VCaP (cell line): ENCODE data around the gene TBC1D4.

Experiments
- H3K27ac ChIP-seq: fragments of 450-650 bp; 2 replicates; pipeline ENCODE4 v1.5.1; 2017
- CTCF ChIP-seq: fragments of 450-650 bp; conservative IDR thresholded peaks from 2 replicates; pipeline ENCODE4 v1.5.1; 2017; ENCODE audit warnings: mild to moderate bottlenecking, moderate library complexity

TBC1D4 gene

GRCh38 chr13:75402787-75403186 is 79.2 kb downstream of the TBC1D4 start:
- H3K27ac ChIP-seq, result no peak overlapping the region
- TF ChIP-seq CTCF, result no peak

- no peak for TF ChIP-seq CTCF
- H3K27ac ChIP-seq, result no peak overlapping the region
Observed at GRCh38 chr13:75400775-75401174, 81.2 kb downstream of the TBC1D4 start.

GRCh38 chr13:75399879-75400217 is 82.1 kb downstream of the TBC1D4 start:
- H3K27ac ChIP-seq, result no peak overlapping the region

GRCh38 chr13:75399168-75399878 is 82.6 kb downstream of the TBC1D4 start:
- no peak overlapping the region for H3K27ac ChIP-seq
- TF ChIP-seq CTCF, result no peak

More at GRCh38 chr13:75399879-75400217, 82.1 kb downstream of the TBC1D4 start:
- no peak for TF ChIP-seq CTCF

- no peak overlapping the region for H3K27ac ChIP-seq
- TF ChIP-seq CTCF, result no peak
Observed at GRCh38 chr13:75398072-75398471, 83.9 kb downstream of the TBC1D4 start.

GRCh38 chr13:75395901-75396300 is 86.1 kb downstream of the TBC1D4 start:
- H3K27ac ChIP-seq, result no peak overlapping the region
- no peak for TF ChIP-seq CTCF

GRCh38 chr13:75395066-75395465 is 86.9 kb downstream of the TBC1D4 start:
- TF ChIP-seq CTCF, result no peak
- no peak overlapping the region for H3K27ac ChIP-seq
